GM10847 (cell line): ENCODE measurements around the gene CC2D2B.

ENCODE experiments used
- POLR2A ChIP-seq: IDR thresholded peaks from 2 replicates; pipeline ENCODE4 v1.6.1; 2011; ENCODE audit not compliant: insufficient read length; ENCODE audit errors: extremely low read depth

The CC2D2B gene, protein sequence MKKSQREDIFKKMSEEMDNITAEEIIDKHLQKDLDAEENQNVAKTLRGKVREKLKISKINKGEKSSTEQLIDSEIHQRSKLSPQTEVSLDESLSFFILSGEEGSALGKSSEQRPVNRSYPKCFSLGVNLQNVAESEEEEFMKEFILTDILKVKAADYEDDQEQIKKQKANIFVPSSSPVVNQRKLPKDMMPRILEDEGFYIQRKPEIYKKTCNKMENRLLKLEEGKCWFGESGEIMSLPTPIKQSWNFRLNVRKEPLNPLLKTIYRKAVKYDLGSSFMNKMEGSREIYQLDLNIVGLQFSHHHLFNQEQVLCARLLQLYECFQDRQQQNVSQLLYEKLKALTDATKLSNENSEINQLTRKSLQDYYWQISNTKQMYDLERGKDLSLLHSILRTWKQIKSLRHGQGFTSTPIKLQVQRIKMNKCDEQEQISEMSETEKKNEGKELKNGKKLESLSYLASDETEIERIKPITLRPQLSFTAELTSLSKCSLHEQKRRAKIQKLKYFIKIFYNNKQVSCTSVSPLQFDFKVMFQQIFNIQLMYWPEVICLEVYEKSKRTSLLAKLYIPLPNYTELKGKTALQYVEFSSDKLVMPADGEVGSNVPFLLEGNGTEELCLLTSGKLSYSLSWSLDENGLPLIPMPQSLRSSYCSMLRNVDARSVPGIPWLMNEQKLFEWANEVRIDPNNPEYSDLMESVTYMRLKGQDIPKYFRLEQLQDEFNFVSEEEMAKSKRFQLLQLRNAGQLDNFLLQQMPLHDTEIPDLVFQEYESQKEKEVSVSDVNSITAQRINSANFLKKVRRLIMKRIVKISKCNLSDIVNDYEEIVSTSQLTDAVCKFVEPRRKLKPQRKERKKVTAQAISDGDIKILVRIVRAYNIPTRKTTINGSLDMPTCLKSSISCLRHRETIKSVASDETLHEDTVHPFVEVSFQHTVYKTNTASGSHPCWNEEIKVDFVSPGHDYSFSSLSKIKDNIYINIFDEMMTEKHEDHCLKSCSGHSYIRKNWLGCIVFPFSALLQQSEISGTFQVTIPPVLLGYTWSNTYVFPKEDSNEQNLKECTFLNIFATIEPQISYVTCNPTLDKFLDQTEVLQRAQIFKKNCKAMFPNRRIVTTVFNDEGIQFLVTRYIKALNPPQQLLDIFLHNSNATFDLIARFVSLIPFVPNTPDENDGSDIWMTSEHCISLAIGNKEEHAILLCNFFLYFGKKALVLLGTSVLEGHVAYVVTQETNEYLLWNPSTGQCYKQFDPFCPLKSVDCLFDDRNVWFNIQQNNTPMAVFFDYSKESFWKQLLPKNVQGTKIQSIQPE (N-terminal part only)

DNA sequence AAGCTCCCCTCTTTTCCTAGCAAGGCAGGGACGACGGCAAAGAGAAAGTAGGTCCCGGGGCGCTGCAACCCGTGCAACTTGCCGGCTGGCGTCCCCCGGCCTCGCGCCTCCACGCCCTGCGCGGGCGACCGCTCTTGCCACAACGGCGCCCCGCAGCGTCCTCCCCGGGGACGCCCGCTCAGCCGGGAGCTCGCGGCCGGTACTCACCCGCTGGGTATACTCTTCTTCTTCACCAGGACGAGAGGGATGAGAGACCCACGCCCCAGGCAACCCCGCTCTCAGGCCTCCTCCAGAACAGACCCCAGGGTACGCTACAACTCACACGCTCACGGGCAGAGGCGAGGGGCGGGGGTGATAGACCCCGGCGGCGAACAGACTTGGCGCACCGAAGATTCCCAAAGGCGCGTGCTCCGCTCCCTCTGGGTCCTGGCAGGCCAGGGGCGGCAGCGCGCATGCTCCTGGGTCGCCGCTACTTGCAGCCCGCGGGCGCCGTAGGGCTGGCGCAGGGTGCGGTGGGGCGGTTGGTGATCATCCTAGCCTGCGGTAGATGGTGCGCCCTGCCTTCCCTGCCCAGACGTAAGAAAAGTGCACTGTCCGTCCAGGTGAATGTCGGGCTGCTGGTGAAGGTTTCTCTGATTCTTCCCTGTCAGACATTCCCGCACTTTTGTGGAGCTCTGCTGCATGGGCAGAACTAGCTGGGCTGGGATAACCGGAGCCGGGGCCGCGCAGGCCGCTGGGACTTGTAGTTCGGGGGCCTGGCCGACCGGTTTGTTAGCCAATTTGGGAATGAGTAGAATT lies at the start of gene CC2D2B:
TSS of gene CC2D2B (plus strand) at position 520 of the 798 bp plus-strand sequence. CDS start 3,349 bp downstream, outside the sequence.
- no peak for TF ChIP-seq POLR2A

DNA sequence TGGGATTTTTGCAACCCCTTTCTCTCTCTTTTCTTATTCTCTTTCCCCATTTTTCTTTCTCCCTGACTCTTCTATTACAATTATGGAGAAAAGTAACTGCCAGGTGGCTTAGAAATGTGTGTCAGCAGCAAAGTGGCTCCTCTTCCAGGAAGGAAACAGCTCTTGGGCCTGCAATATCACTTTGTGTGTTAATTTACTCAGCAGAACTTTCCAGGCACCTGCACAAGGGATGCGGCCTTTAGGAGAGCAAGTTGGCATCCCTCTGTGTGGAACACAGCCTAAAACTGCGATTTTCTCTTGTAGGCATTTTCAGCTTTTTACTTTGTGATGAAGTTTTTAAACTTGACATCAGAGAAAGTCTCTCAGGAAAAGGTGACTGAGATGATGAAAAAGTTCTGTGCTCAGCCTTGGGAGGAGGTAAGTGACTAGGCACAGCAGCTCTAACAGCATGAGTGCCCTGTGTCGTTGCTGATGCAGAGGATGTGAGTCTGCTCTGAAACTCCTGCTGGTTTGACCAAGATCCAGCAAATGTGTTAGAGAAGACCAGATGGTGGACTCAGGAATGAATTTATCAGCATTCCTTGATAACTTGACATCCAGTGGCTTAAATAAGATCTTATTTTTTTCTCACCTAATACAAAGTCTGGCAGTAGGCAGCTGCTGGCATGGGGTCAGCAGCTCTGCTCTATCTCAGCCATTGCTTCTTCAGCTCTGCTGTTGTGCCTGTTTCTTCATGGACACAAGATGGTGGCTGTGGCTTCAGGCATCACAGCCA lies 47.4 kb upstream of the CC2D2B start:
- TF ChIP-seq POLR2A, result no peak

DNA sequence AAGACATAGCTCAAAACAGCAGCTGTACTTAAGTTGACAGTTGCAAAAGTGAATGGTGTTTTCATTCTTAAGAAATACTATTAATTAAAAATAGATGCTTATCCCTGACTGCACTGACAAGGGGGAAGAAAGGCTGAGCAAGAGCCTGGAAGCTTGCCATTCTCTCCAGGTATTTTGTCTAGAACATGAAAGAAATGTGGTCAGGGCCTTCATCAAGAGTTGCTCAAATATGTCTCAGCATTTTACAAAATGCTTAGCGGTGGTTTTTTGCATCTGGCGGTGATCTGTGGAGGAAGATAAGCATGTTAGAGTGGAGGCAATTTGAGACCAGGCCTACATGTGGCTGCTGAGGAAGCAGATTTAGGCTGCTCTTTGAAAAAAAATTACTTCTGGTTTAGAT lies 46.4 kb upstream of the CC2D2B start:
- no peak for TF ChIP-seq POLR2A

DNA sequence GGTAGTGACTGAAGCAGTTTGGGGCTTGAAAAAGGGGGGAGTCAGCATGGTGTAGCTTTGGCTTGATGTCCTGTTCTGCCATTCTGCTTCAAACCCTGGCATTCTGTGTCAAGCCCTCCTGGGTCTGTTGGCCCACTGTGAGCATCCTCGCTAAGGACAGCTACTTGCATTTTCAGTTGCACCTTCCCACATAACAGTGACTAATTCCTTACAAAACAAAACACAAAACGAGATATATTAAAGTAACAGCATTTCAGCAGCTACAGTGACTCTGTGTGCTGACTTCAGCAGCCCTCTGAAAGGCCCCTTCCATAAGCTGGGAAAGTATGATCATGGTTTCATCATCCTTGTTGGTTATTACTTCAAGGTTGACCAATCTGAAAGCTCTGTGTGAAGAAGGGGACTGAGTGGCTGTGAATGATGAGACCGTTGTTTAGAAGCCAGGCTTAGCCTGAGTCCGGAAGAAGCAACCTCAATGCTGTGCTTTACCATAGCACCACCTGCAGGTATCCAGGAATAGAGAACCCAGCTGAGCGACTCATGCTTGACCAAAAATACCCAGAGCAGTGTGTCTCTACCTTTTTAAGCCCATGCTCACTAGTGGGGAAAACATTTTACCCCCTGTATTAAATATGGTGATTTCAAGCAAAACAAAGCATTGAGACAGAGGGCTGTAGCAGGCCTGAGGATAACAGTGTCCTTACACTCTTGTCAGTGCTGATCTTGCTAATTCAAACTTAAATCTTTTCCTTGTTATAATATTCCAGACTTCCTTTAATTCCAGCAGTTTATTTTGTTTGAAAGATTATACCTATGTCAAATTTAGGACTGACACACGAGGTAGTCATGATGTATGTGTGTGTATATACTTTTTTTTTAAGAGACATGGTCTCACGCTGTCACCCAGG lies 42.6 kb upstream of the CC2D2B start:
- TF ChIP-seq POLR2A, result no peak

DNA sequence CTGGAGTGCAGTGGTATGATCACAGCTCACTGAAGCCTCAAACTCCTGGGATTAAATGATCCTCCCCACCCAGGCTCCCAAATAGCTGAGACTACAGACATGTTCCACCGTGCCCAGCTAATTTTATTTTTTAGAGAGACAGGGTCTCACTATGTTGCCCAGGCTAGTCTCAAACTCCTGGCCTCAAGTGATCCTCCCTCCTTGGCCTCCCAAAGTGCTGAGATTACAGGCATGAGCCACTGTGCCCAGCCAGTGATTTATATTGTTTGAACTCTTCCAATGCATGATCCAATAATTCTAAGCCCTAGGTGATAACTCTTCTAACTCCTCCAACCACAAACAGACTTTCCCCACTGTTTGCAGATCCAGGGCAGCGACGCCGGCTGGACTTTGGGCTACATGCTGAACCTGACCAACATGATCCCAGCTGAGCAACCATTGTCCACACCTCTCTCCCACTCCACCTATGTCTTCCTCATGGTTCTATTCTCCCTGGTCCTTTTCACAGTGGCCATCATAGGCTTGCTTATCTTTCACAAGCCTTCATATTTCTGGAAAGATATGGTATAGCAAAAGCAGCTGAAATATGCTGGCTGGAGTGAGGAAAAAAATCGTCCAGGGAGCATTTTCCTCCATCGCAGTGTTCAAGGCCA lies 41.8 kb upstream of the CC2D2B start:
- no peak for TF ChIP-seq POLR2A

DNA sequence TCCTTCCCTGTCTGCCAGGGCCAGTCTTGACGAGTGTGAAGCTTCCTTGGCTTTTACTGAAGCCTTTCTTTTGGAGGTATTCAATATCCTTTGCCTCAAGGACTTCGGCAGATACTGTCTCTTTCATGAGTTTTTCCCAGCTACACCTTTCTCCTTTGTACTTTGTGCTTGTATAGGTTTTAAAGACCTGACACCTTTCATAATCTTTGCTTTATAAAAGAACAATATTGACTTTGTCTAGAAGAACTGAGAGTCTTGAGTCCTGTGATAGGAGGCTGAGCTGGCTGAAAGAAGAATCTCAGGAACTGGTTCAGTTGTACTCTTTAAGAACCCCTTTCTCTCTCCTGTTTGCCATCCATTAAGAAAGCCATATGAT lies 41.3 kb upstream of the CC2D2B start:
- TF ChIP-seq POLR2A, result no peak

DNA sequence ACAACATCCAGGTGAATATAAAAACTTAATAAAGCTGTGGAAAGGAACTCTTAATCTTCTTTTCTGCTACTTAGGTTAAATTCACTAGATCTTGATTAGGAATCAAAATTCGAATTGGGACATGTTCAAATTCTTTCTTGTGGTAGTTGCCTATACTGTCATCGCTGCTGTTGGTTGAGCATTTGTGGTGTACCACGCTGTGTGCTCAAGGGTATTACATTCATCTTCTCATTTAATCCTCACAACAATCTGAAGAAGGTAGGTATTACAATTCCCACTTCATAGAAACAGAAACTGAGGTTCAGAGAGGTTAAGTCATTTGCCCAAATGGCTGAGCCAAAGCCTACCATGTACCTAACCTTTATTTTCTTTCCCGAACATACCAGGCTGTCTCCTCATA lies 39.9 kb upstream of the CC2D2B start:
- TF ChIP-seq POLR2A, result no peak

DNA sequence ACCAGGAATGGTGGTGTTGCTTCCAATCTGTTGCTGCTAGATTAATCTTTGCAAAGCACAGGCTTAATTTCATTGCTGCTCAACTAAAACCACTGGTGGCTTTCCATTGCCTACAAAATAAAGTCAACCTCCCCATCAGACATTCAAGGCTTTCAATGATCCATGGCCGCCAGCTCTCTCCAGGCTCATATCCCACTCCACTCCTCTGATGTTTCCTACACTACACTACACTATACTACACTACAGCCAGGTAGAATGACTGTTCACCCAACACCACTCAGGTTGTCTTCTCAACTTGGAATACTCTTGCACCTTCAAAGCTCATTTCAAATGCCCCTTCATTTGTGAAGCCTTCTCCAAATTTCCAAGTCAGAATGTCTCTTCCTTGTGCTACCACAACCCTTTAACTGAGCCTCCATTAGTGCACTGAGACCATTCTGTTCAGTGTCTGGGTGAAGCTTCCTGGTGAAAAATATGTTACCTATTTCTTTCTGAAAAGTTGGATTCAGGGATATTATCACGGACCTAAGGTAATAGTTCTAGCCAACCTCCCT lies 35.5 kb upstream of the CC2D2B start:
- TF ChIP-seq POLR2A, result no peak

DNA sequence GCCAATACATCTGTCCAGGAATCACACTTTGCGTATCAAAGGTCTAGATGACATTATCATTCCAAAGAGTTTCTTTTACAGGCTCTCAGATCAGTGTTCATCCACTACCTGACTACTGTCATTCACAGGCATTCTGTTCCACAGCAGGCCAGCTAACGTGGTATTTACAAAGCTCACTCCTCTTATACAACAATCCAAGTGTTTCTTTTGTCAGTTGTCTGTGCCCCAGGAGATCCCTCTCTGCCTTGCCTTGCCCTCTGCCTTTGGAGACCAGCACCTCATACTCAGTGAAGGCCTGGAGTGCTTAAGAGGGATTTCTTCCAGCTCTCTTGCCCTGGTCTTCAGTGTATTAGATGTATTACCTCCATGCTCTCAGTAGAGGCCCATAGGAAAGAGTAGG lies 34.6 kb upstream of the CC2D2B start:
- no peak for TF ChIP-seq POLR2A

DNA sequence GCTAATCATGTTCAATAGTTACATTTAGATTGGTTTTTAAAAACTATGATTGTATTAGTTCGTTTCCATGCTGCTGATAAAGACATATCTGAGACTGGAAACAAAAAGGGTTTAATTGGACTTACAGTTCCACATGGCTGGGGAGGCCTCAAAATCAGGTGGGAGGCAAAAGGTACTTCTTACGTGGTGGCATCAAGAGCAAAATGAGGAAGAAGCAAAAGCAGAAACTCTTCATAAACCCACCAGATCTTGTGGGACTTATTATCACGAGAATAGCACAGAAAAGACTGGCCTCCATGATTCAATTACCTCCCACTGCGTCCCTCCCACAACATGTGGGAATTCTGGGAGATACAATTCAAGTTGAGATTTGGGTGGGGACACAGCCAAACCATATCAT lies 34.1 kb upstream of the CC2D2B start:
- no peak for TF ChIP-seq POLR2A

DNA sequence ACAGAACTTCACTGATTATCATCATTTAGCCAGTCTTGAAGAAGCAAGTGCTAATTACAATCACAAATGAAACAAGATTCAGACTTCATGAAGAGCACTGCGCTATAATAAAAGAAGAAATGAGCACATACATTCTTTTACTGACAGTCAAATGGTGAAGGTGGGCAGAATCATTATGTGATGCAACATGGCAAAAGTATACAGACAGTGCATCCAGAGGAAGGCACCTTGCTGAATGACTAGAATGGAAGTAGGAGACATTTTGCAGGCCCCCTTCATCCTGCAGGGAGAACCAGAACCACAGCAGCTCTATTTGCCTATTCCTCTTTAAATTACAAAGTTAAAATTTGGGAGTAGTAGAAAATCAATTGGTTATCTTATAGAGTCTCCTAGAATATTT lies 31.0 kb upstream of the CC2D2B start:
- TF ChIP-seq POLR2A, result no peak

DNA sequence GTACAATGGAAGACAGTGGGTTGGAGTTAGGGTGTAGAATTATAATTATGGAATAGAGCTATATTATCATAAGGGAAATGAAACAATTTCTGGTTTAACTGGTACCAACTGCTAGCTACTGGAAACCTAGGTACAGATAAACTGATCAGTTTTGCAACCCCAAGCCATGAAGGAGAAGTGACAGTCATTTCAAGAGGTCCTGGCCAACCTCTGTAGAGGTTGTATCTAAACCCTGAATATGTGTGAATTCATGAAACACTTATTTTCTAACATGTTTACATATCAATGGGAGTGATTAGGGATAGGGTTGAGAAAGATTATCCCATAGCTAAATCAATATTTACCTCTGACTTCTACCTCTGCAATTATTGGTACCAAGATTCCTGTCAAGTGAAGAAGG lies 29.9 kb upstream of the CC2D2B start:
- no peak for TF ChIP-seq POLR2A

DNA sequence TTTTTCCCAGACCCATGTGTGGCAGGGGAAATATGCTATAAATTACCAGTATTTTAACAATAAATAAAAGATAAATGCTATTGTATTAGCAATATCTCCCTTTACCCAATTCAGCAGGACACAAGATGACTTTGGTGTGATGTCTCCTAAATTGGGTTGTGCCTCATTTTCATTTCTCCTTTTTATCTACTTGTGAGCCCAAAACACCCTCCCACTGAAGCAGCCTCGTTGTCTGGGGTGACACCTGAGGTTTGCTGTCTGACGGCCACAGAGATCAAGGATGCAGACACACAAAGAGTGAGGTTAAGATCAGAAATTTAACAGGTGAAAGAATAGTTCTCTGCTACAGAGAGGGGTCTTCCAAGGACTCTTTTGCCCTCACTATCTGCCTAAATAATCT lies 27.1 kb upstream of the CC2D2B start:
- no peak for TF ChIP-seq POLR2A
